HUES64 (cell line): ENCODE measurements around the gene NEU3.
"Not testable (repeated sequence)": the region's sequence is repeated elsewhere in the genome, so short reads cannot be mapped to it uniquely, and the experiment has no call there.

Experiments used
- H3K27ac ChIP-seq: 2 replicates; pipeline ENCODE4 v1.7.0; 2013; ENCODE audit warnings: low read depth, low read length, inconsistent platforms
- H3K27me3 ChIP-seq: 2 replicates; pipeline ENCODE4 v1.6.1; 2013; ENCODE audit warnings: mild to moderate bottlenecking, low read length; ENCODE audit not compliant: insufficient read depth
- H3K36me3 ChIP-seq: 2 replicates; pipeline ENCODE4 v1.6.1; 2013; ENCODE audit warnings: mild to moderate bottlenecking, low read length; ENCODE audit not compliant: insufficient read depth
- H3K4me1 ChIP-seq: 2 replicates; pipeline ENCODE4 v1.6.1; 2013; ENCODE audit warnings: mild to moderate bottlenecking, low read length, moderate library complexity; ENCODE audit not compliant: insufficient read depth
- H3K4me3 ChIP-seq: 2 replicates; pipeline ENCODE4 v1.5.1; 2013; ENCODE audit warnings: mild to moderate bottlenecking, low read length, moderate library complexity
- H3K9ac ChIP-seq: 2 replicates; pipeline ENCODE4 v1.6.1; 2013; ENCODE audit warnings: mild to moderate bottlenecking, low read depth, low read length
- H3K9me3 ChIP-seq: 2 replicates; pipeline ENCODE4 v1.6.1; 2013; ENCODE audit warnings: low read depth, low read length; ENCODE audit not compliant: insufficient read depth
- WGBS: fragments of 150-250, 120-280 bp; methylation state at CpG from one replicate; pipeline ENCODE4 v1.1.7; 2013; ENCODE audit warnings: missing lambda C conversion rate; 5-methylcytosine and 5-hydroxymethylcytosine counted together

NEU3 gene

GRCh38 chr11:74984730-74985129 lies 4.0 kb upstream of the NEU3 start:
- Histone ChIP-seq H3K9me3 (no peaks in the 10 kb centered on the region), H3K9ac (no peak overlapping the region), H3K4me1 (no peaks in the 10 kb centered on the region), H3K4me3 (no peak overlapping the region), H3K36me3 (peaks cover 4% of the 10 kb centered on the region), H3K27ac (no peak overlapping the region), H3K27me3 (no peaks in the 10 kb centered on the region)
- WGBS: 94% methylated on average over 2 of the region's 2 CpGs

DNA sequence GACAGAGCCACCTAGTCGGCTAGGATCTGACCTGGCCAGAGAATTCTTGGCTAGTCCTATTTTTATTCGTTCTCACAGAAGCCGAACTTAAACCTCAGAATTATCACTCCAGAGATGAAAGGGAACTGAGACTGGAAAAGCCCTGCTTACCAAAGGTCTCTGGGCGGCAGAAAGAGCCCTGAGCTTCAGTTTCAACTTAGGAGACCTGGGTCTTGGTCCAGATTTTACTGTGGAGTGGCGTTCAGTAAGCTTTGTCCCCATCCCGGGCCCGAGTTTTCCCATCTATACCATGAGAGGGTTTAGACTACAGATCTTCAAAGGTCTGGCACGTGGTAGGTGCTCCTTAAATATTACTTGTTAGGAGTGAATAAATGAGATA lies 516 bp downstream of the NEU3 start:
- Histone ChIP-seq H3K4me1 (no peaks in the 10 kb centered on the region), H3K27me3 (no peaks in the 10 kb centered on the region), H3K9ac (peak overlapping the region; percentile 79), H3K36me3 (peaks cover 7% of the 10 kb centered on the region), H3K9me3 (no peaks in the 10 kb centered on the region), H3K4me3 (peak overlapping the region; percentile 76), H3K27ac (no peak overlapping the region)
- WGBS: 13% methylated on average over 8 of the region's 8 CpGs

DNA sequence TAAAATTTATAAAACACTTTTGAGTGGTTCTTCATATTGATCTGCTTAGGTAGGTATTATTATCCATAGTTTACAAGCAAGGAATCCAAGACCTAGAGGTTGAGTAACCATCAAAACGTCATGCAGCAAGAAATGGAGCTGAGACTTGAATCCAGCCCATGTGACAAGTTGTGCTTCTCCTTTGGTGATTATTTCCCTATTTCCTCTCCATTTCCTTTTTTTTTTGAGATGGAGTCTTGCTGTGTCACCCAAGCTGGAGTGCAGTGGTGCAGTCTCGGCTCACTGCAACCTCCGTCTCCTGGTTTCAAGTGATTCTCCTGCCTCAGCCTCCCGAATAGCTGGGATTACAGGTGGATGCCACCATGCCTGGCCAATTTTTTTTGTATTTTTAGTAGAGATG lies 1.4 kb downstream of the NEU3 start:
- H3K36me3 ChIP-seq: peaks cover 16% of the 10 kb centered on the region
- not testable (repeated sequence) for H3K9ac ChIP-seq, H3K27me3 ChIP-seq, H3K4me1 ChIP-seq, H3K27ac ChIP-seq, H3K9me3 ChIP-seq, H3K4me3 ChIP-seq
- 96% methylated on average over 4 of the region's 4 CpGs for WGBS

DNA sequence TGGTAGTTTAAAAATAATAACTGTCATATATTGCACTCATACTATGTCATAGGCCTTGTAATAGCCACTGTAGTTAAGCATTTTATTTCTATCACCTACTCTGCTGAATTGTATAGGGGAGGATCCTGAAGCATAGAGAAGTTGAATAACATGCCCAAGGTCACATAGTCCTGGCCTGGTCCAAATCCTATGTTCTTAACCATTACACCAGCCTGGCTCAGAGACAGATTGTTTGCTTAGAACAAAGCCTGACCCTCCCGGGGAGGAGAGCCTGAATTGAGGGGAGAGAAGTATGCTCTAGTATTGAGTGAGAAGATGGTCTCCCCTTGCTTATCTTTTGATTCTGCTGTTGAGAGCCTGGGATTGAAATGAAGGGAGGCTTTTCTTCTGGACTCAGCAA lies 2.2 kb downstream of the NEU3 start:
- Histone ChIP-seq H3K4me1 (no peaks in the 10 kb centered on the region), H3K4me3 (no peak overlapping the region), H3K9ac (no peak overlapping the region), H3K9me3 (no peaks in the 10 kb centered on the region), H3K27me3 (no peaks in the 10 kb centered on the region), H3K36me3 (peaks cover 20% of the 10 kb centered on the region), H3K27ac (no peak overlapping the region)
- WGBS: 86% methylated on average over 1 of the region's 1 CpG

GRCh38 chr11:74992852-74993251 lies 4.1 kb downstream of the NEU3 start:
- Histone ChIP-seq H3K27ac (no peak overlapping the region), H3K36me3 (peaks cover 31% of the 10 kb centered on the region), H3K27me3 (no peaks in the 10 kb centered on the region), H3K4me1 (no peaks in the 10 kb centered on the region), H3K9me3 (no peaks in the 10 kb centered on the region), H3K4me3 (no peak overlapping the region), H3K9ac (no peak overlapping the region)
- 92% methylated on average over 5 of the region's 5 CpGs for WGBS

GRCh38 chr11:75000975-75001354 lies 12.2 kb downstream of the NEU3 start:
- WGBS: 97% methylated on average over 2 of the region's 3 CpGs
- no peak overlapping the region for H3K27ac ChIP-seq
- no peaks in the 10 kb centered on the region for H3K27me3 ChIP-seq
- no peaks in the 10 kb centered on the region for H3K4me1 ChIP-seq
- no peak overlapping the region for H3K9ac ChIP-seq
- H3K4me3 ChIP-seq: no peak overlapping the region
- no peaks in the 10 kb centered on the region for H3K9me3 ChIP-seq
- peaks cover 33% of the 10 kb centered on the region for H3K36me3 ChIP-seq

DNA sequence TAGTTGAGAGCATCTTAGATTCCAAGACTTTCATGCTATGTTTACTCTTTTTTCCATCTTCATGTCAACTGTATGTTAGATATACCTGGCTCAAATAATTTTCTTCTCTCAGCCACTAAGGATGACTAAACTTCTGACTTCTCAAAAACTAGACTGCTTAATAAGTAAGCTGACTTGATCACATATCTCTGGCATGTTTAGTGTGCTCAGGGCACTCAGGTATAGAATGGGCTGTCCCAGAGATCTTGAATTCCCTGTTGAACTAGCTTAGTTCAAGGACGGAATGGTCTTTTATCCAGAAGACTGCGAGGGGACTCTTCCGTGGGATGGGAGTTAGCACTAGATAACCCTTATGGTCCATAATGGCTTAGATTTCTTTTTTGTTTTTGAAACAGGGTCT lies 13.0 kb downstream of the NEU3 start:
- no peaks in the 10 kb centered on the region for H3K4me1 ChIP-seq
- H3K27ac ChIP-seq: no peak overlapping the region
- peaks cover 36% of the 10 kb centered on the region for H3K36me3 ChIP-seq
- WGBS: 98% methylated on average over 3 of the region's 3 CpGs
- H3K9ac ChIP-seq: no peak overlapping the region
- H3K27me3 ChIP-seq: no peaks in the 10 kb centered on the region
- no peak overlapping the region for H3K4me3 ChIP-seq
- no peaks in the 10 kb centered on the region for H3K9me3 ChIP-seq

DNA sequence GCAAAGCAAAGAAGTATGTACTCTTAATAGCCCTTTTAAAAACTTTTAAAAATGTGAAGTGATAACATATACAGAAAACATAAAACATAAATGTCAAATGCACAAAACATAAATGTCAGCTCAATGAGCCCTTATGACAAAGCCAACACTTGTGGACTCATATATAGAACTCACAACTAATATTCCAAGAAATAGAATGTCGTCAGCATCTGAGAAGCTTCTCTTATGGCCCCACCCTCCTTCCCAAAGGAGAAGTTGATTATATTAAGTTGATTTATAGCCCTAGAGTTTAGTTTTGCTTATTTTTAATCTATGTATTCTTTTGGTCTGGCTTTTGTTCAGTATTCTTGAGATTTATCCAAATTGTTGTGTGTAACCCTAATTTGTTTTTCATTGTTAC lies 13.8 kb downstream of the NEU3 start:
- peaks cover 38% of the 10 kb centered on the region for H3K36me3 ChIP-seq
- no peaks in the 10 kb centered on the region for H3K27me3 ChIP-seq
- WGBS: no CpG with 5 or more reads among the region's 1 CpG
- no peaks in the 10 kb centered on the region for H3K4me1 ChIP-seq
- no peak overlapping the region for H3K4me3 ChIP-seq
- no peaks in the 10 kb centered on the region for H3K9me3 ChIP-seq
- no peak overlapping the region for H3K27ac ChIP-seq
- H3K9ac ChIP-seq: no peak overlapping the region

DNA sequence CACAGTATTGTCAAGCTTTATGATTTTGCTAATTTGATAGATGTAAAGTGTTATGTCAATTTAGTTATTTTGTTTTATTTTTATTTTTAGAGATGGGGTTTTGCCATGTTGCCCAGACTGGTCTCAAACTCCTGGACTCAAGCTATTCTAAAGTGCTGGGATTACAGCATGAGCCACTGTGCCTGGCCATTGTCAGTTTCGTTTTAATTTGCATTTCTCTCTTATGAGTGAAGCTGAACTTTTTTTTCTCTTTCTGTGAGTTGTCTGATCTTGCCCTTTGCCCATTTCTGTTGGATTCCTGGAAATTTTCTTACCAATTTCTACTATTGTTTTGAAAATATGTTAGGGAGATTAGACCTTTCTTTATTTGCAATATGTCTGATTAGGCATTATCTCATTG lies 15.5 kb downstream of the NEU3 start:
- Histone ChIP-seq H3K4me3 (no peak overlapping the region), H3K27ac (no peak overlapping the region), H3K36me3 (peaks cover 48% of the 10 kb centered on the region), H3K4me1 (no peaks in the 10 kb centered on the region), H3K9me3 (no peaks in the 10 kb centered on the region), H3K9ac (no peak overlapping the region), H3K27me3 (no peaks in the 10 kb centered on the region)
- 92% methylated on average over 1 of the region's 1 CpG for WGBS

DNA sequence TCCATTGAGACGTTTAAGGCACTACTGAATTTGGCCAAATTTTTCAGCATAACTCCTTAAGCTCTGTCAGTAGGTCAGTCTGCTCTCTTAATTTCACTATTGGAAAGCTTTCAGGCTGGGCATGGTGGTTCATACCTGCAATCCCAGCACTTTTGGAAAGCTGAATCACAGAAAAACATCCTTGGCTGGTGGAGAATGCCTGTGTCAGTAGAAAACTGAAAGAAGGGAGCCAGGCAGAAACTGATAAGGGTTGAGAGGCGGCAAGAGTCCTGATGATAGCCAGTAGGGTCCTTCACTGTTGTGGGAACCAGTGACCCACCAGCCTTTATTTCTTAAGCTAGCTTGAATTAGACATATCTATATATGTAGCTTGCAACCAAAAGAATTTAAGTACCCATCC lies 22.6 kb downstream of the NEU3 start:
- Histone ChIP-seq H3K36me3 (peaks cover 47% of the 10 kb centered on the region), H3K9ac (no peak overlapping the region), H3K4me1 (no peaks in the 10 kb centered on the region; the same call in 1 of the 2 replicates), H3K27ac (no peak overlapping the region), H3K4me3 (no peak overlapping the region), H3K27me3 (no peaks in the 10 kb centered on the region), H3K9me3 (no peaks in the 10 kb centered on the region)
- 97% methylated on average over 2 of the region's 2 CpGs for WGBS

DNA sequence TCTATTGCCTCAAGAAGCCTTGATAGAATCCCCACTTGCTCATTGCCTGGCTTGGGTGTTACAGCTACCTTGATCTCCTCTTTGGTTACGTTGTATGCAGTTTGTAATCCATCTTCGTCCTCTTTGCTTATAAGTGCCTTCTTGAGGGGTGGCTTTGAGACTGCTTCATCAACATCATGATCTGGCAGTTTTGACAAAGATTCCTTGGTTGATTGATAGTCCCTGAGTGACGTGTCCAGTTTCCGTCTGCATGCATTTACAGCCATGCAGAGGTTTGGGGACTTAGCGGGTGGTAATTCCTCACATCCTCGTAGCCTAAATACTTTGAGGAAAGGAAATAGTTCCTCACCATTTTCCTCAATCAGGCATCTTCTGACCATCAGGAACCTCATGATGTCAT lies 23.1 kb downstream of the NEU3 start:
- H3K9me3 ChIP-seq: no peaks in the 10 kb centered on the region
- WGBS: 97% methylated on average over 6 of the region's 6 CpGs
- H3K36me3 ChIP-seq: peaks cover 42% of the 10 kb centered on the region
- no peak overlapping the region for H3K27ac ChIP-seq
- no peak overlapping the region for H3K9ac ChIP-seq
- no peaks in the 10 kb centered on the region; the same call in 1 of the 2 replicates for H3K4me1 ChIP-seq
- no peaks in the 10 kb centered on the region for H3K27me3 ChIP-seq
- H3K4me3 ChIP-seq: no peak overlapping the region

DNA sequence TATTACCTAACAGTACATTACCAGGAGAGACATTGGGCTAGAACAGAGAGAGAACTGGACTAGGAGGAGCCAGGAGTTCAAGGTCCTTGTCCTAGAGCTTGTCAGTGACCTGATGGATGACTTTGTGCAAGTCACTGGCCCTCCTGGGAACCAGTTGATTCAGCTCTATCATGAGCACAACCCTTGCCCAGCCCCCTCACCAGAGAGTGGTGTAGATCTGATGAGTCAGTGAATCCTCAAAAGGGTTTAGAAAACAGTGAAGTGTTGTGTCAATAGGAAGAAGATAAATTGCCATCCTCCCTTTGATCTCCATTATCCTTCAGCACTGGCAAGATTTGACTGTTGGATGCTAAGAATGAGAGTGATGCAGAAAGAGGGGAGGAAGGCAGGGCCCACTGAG lies 24.3 kb downstream of the NEU3 start:
- no peak overlapping the region for H3K4me3 ChIP-seq
- peaks cover 30% of the 10 kb centered on the region for H3K36me3 ChIP-seq
- no peak overlapping the region for H3K9ac ChIP-seq
- no peaks in the 10 kb centered on the region; the same call in 1 of the 2 replicates for H3K9me3 ChIP-seq
- H3K4me1 ChIP-seq: no peaks in the 10 kb centered on the region; the same call in 1 of the 2 replicates
- no peaks in the 10 kb centered on the region for H3K27me3 ChIP-seq
- no peak overlapping the region for H3K27ac ChIP-seq
